Activated CD8-positive, alpha-beta memory T cell treated with anti-CD3 and anti-CD28 coated beads, Interleukin-2, amount 10 ng/mL, durations not matched to agents 7 days and 5 days (primary cell): ENCODE measurements around the gene ACOX2. TPM values are rescaled to one million over a fixed set of nuclear protein-coding genes. Genes with fewer than 3 reads are reported as not detected.
"Not testable (repeated sequence)": the region's sequence is repeated elsewhere in the genome, so short reads cannot be mapped to it uniquely, and the experiment has no call there.

Source experiments
- ATAC-seq: fragments of 150-1000 bp; cut with Tn5 transposase; one replicate; pipeline ENCODE4 v1.10.0; 2021; ENCODE audit warnings: moderate library complexity
- CTCF ChIA-PET: fragments of 350-600 bp; sonication (Branson Sonifier 250); formaldehyde crosslinking; loops from one replicate; lab custom pipeline; 2021; ENCODE audit warnings: antibody characterized with exemption; lab: Charles Lee
- DNase-seq: peaks from one replicate; pipeline ENCODE4 v3.0.0-alpha.2; 2020
- H3K27ac Mint-ChIP-seq: one replicate; pipeline ENCODE4 v1.8.0; 2021; ENCODE audit warnings: mild to moderate bottlenecking, mixed read lengths
- H3K27me3 Mint-ChIP-seq: one replicate; pipeline ENCODE4 v1.8.0; 2021; ENCODE audit warnings: mixed read lengths
- H3K36me3 Mint-ChIP-seq: one replicate; pipeline ENCODE4 v1.8.0; 2021; ENCODE audit warnings: mild to moderate bottlenecking, mixed read lengths
- H3K4me1 Mint-ChIP-seq: one replicate; pipeline ENCODE4 v1.8.0; 2021; ENCODE audit warnings: mixed read lengths
- H3K4me3 Mint-ChIP-seq: one replicate; pipeline ENCODE4 v1.8.0; 2021; ENCODE audit warnings: mild to moderate bottlenecking, moderate library complexity, mixed read lengths
- H3K9me3 Mint-ChIP-seq: one replicate; pipeline ENCODE4 v1.8.0; 2022; ENCODE audit warnings: low read depth, mixed read lengths
- total RNA-seq, 2 experiments: library from RNA; stranded (reverse); gene quantifications; one replicate each; pipeline ENCODE4 v1.2.3, GENCODE V29; 2021

The ACOX2 gene
- total RNA-seq, 2 experiments from 2014 or later: not detected

DNA sequence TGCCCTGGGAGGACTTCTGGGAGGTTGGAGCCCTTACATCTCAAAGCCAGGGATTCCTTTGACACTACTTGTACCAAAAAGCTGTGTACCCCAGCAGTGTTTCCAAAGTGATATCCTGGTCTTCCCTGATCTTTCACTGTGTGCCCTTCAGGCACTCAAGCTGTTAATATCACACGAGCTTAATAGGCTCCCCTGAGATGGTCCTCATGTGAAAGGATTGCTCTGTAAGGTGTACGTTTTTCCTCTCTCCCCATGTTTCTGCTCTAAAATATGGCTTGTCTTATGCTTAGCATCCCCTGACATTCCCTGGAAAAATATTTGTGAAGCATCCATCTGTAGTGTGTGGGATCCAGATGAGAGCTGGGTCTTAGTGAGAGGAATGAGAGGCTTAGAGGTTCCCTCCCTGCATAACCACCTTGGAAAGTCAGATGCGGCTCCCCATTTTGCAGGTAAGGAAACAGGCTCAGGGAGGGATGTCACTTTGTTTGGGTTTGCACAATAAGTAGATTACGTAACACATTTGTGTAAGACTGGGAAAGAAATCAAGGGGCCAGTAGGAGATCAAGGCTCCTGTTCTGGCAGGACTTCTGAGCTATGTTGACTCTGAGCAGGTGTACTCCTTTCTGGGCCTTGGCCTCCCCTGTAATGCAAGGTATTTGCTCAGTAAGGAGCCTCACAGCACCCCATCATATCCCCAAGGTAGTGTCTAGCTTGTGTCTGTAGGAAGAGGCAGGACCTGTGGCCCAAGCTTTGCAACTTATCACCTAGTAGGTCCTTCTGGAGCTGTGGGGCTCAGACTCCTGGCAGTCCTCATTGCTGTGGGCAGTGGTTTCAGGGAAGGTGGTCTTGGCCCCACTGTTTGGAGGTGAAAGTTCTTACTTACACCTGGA is 667 bp upstream of the ACOX2 start:
- DNase-seq: no peak
- H3K36me3 Mint-ChIP-seq: no peaks in the 10 kb centered on the region
- H3K4me3 Mint-ChIP-seq: no peak overlapping the region
- peaks cover 13% of the 10 kb centered on the region for H3K4me1 Mint-ChIP-seq
- H3K27ac Mint-ChIP-seq: no peak overlapping the region
- H3K9me3 Mint-ChIP-seq: no peaks in the 10 kb centered on the region
- ATAC-seq: no peak
- CTCF ChIA-PET: interaction anchor here (0.6 to 1.9 kb wide), 5 partner anchors 66 to 217 kb away, joined by 3 to 4 read pairs (median 4); no protein-coding TSS in a partner anchor
- peaks cover 5% of the 10 kb centered on the region for H3K27me3 Mint-ChIP-seq

DNA sequence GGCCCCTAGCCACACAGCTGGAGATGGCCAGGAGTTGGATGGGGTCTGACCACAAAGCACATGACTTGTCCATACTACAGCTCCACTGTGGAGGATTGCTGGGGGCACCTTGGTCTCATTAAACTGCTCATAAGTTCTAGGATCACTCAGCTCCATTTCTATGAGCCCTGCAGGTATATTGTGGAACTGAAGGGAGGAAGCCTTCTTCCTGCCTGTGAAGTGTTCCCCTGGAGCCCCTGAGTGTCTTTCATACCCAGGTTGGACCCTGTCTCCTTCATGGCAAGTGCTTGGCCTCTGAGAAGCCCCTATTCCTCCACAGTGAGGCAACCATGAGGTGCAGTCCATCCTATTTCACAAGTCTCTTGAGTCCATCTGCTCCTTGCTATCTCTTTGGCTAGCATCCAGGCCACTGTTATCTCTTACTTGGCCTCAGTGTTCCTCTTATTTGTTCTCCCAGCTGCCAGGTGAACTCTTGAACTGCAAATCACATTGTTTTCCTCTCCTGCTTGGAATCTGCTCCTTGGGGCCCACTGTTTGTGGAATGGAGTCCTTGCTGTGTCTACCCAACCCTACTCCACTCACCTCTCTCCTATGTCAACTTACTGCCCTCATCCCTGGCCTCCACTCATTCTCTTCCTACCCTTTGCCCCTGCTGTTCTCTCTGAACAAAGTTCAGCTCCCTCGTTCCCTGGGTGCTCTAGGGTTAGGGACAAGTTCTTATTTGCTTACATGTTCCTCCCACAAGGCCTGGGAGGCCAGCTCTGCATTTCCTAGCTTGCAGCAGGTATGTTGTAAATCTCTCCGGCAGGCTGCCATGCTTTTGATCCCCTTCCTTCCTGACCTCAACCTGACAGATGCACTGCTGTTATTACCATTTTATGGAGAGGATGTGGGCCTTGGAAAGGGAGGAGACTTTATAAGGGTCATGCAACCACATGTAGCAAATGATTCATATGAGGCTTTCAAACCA is 1.2 kb downstream of the ACOX2 start:
- H3K9me3 Mint-ChIP-seq: no peaks in the 10 kb centered on the region
- H3K27ac Mint-ChIP-seq: no peak overlapping the region
- H3K27me3 Mint-ChIP-seq: peaks cover 2% of the 10 kb centered on the region
- DNase-seq (no peak), ATAC-seq (no peak)
- CTCF ChIA-PET: interaction anchor here (1.3 to 3.6 kb wide), 4 partner anchors 94 to 236 kb away, joined by 3 to 25 read pairs (median 4); partner anchors contain the start of genes HTD2 and RPP14
- no peak overlapping the region for H3K4me3 Mint-ChIP-seq
- H3K36me3 Mint-ChIP-seq: no peaks in the 10 kb centered on the region
- peaks cover 15% of the 10 kb centered on the region for H3K4me1 Mint-ChIP-seq

DNA sequence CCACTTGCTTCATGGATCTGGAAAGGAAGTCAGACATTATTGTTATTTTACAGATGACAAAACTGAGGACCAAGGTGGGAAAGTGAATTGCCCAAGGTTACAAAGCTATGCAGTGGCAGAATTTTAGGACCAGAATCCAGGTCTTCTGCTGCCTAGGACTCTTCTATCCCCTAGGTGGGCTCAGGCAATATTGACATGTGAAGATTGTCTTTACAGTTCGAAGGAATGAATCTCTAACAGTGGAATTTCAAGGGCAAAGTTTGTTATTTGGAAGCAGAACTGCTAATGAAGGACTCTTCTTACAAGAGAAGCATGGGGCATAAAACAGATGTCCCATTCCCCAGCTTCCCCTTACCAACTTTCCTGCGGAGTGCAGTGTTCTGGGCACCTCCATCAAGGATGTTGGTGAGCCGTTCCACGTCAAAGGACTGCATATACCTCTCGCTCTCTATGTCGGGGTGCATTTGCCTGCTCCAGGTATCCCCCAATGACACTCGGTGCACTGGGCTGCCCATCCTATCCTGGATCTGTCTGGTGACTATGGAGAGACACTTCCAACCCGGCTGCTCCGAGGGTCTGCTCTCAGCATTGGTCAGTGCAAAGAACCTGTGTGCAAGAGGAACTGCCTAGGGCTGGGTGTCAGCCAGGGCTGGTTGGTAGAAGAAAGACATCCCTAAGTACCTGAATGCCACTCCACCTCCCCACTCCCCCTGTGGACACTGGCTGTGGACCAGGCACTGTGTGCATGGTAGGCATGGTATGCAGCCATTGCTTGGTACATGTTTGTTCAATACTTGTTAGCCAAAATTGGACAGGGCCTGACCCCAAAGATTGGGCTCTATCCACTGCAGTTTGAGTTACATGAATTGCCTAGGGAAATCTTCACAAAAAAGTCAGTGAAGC is 2.1 kb downstream of the ACOX2 start:
- ATAC-seq: no peak
- Mint-ChIP-seq H3K36me3 (no peaks in the 10 kb centered on the region), H3K27me3 (peaks cover 2% of the 10 kb centered on the region), H3K27ac (no peak overlapping the region), H3K9me3 (no peaks in the 10 kb centered on the region), H3K4me3 (no peak overlapping the region), H3K4me1 (peaks cover 15% of the 10 kb centered on the region)
- DNase-seq: no peak
- CTCF ChIA-PET: interaction anchor here (0.6 to 3.6 kb wide), 7 partner anchors 24 to 228 kb away, joined by 3 to 25 read pairs (median 3); partner anchors contain the start of genes HTD2 and RPP14

- DNase-seq: peak; percentile 85
- Mint-ChIP-seq H3K9me3 (no peaks in the 10 kb centered on the region), H3K4me3 (no peak overlapping the region), H3K4me1 (peaks cover 15% of the 10 kb centered on the region), H3K27ac (no peak overlapping the region), H3K36me3 (no peaks in the 10 kb centered on the region), H3K27me3 (peaks cover 2% of the 10 kb centered on the region)
- peak; percentile 93 for ATAC-seq
- CTCF ChIA-PET: interaction anchor here (0.6 to 3.6 kb wide), 8 partner anchors 52 to 226 kb away, joined by 3 to 25 read pairs (median 4); partner anchors contain the start of genes HTD2 and RPP14
These were observed 4.2 kb downstream of the ACOX2 start for GRCh38 chr3:58532794-58533220.

GRCh38 chr3:58531956-58532355 is 5.0 kb downstream of the ACOX2 start:
- H3K27ac Mint-ChIP-seq: no peak overlapping the region
- H3K4me3 Mint-ChIP-seq: no peak overlapping the region
- H3K36me3 Mint-ChIP-seq: no peaks in the 10 kb centered on the region
- CTCF ChIA-PET: interaction anchor here (1.3 to 3.1 kb wide), 4 partner anchors 19 to 225 kb away, joined by 3 to 14 read pairs (median 9); partner anchors contain the start of genes HTD2 and RPP14
- no peak for DNase-seq
- ATAC-seq: no peak
- H3K27me3 Mint-ChIP-seq: peaks cover 2% of the 10 kb centered on the region
- H3K9me3 Mint-ChIP-seq: no peaks in the 10 kb centered on the region
- H3K4me1 Mint-ChIP-seq: peaks cover 15% of the 10 kb centered on the region

GRCh38 chr3:58531555-58531954 is 5.4 kb downstream of the ACOX2 start:
- DNase-seq (no peak), ATAC-seq (no peak)
- peaks cover 13% of the 10 kb centered on the region for H3K4me1 Mint-ChIP-seq
- H3K4me3 Mint-ChIP-seq: no peak overlapping the region
- H3K9me3 Mint-ChIP-seq: no peaks in the 10 kb centered on the region
- peaks cover 2% of the 10 kb centered on the region for H3K27me3 Mint-ChIP-seq
- CTCF ChIA-PET: interaction anchor here (0.9 to 3.1 kb wide), 6 partner anchors 19 to 224 kb away, joined by 3 to 14 read pairs (median 4); partner anchors contain the start of genes HTD2, PDHB and RPP14
- no peaks in the 10 kb centered on the region for H3K36me3 Mint-ChIP-seq
- no peak overlapping the region for H3K27ac Mint-ChIP-seq

DNA sequence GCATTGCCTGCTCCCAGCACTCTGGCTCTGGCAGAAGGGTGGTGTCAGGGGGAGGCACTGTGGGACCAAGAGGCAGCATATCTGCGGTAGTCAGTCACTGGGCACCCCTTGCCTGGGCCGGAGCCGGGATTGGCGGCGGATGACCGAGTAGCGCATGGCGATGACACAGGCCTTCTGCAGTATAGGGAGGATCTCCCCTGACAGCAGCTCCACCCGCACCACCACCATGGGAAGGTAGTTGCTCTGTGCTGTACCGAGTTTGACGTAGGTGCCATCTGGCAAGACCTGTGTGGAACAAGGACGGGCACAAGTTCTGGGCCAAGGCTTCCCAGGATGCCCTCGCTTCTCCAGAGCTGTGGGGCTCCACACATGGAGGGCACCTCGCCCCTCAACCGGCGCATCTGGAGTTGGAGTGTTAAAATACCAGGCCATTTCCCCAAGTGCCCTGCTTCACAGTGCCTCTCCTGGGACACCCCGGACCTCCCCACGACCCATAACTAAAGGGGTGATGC is 6.6 kb downstream of the ACOX2 start:
- H3K4me3 Mint-ChIP-seq: no peak overlapping the region
- CTCF ChIA-PET: interaction anchor here (0.9 to 3.1 kb wide), 7 partner anchors 12 to 223 kb away, joined by 3 to 14 read pairs (median 5); partner anchors contain the start of genes HTD2, KCTD6, PDHB and RPP14
- ATAC-seq (no peak), DNase-seq (no peak)
- H3K27me3 Mint-ChIP-seq: peaks cover 2% of the 10 kb centered on the region
- peaks cover 5% of the 10 kb centered on the region for H3K4me1 Mint-ChIP-seq
- no peaks in the 10 kb centered on the region for H3K36me3 Mint-ChIP-seq
- H3K9me3 Mint-ChIP-seq: no peaks in the 10 kb centered on the region
- no peak overlapping the region for H3K27ac Mint-ChIP-seq

GRCh38 chr3:58529516-58530353 is 7.3 kb downstream of the ACOX2 start:
- peaks cover 2% of the 10 kb centered on the region for H3K27me3 Mint-ChIP-seq
- CTCF ChIA-PET: interaction anchor here (0.9 to 3.0 kb wide), 5 partner anchors 12 to 222 kb away, joined by 3 to 13 read pairs (median 3); partner anchors contain the start of genes HTD2, KCTD6 and RPP14
- H3K4me3 Mint-ChIP-seq: no peak overlapping the region
- DNase-seq (no peak), ATAC-seq (no peak)
- H3K27ac Mint-ChIP-seq: no peak overlapping the region
- no peaks in the 10 kb centered on the region for H3K9me3 Mint-ChIP-seq
- peaks cover 5% of the 10 kb centered on the region for H3K4me1 Mint-ChIP-seq
- no peaks in the 10 kb centered on the region for H3K36me3 Mint-ChIP-seq

DNA sequence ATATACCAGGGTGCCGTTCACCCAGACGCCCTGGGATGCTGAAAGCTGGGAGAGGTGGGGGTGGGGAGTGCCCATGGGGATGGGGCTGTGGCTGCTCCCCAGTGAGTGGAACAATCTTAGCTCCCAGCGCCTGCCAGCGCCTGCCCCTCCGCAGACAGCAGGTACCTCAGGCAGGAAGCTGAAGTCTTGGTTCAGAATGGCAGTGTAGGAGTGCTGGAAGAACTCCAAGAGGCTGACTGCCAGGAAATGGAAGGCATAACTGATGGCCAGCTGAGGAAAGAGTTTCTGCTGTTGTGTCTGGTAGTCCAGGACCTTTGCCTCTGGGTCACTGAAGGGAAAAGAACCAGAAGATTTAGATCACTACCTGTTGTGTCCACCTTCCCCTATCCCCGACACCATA is 8.4 kb downstream of the ACOX2 start:
- H3K27ac Mint-ChIP-seq: no peak overlapping the region
- no peak overlapping the region for H3K4me3 Mint-ChIP-seq
- DNase-seq (no peak), ATAC-seq (no peak)
- CTCF ChIA-PET: interaction anchor here (0.5 to 3.0 kb wide), 5 partner anchors 32 to 356 kb away, joined by 3 to 13 read pairs (median 3); partner anchors contain the start of genes HTD2 and RPP14
- H3K27me3 Mint-ChIP-seq: no peaks in the 10 kb centered on the region
- no peaks in the 10 kb centered on the region for H3K36me3 Mint-ChIP-seq
- no peaks in the 10 kb centered on the region for H3K9me3 Mint-ChIP-seq
- peaks cover 5% of the 10 kb centered on the region for H3K4me1 Mint-ChIP-seq

DNA sequence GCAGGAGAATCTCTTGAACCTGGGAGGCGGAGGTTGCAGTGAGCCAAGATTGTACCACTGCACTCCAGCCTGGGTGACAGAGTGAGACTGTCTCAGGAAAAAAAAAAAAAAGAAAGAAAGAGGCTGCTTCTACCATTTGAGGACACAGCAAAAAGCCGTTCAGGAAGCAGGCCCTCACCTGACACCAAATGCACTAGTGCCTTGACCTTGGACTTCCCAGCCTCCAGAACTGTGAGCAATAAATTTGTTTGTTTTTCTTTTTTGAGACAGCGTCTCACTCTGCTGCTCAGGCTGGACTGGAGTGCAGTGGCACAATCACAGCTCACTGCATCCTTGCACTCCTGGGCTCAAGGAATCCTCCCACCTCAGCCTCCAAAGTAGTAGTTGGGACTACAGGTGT is 9.6 kb downstream of the ACOX2 start:
- not testable (repeated sequence) for H3K27me3 Mint-ChIP-seq, ATAC-seq, DNase-seq, H3K4me1 Mint-ChIP-seq, H3K9me3 Mint-ChIP-seq, H3K4me3 Mint-ChIP-seq, H3K36me3 Mint-ChIP-seq, H3K27ac Mint-ChIP-seq
- CTCF ChIA-PET: interaction anchor here (1.0 to 3.0 kb wide), 2 partner anchors 220 kb away, joined by 3 to 13 read pairs; partner anchors contain the start of genes HTD2 and RPP14

GRCh38 chr3:58526515-58526957 is 10.5 kb downstream of the ACOX2 start:
- CTCF ChIA-PET: interaction anchor here (0.8 to 1.0 kb wide), 2 partner anchors 23 to 219 kb away, joined by 3 read pairs; no protein-coding TSS in a partner anchor
- Mint-ChIP-seq H3K9me3 (no peaks in the 10 kb centered on the region), H3K27me3 (no peaks in the 10 kb centered on the region), H3K36me3 (no peaks in the 10 kb centered on the region), H3K4me1 (no peaks in the 10 kb centered on the region), H3K4me3 (no peak overlapping the region), H3K27ac (no peak overlapping the region)
- DNase-seq: no peak
- no peak for ATAC-seq
